Activated T-cell treated with anti-CD3 and anti-CD28 coated beads, Interleukin-2, amount 50 U/mL, for 48 hours (primary cell): Measurements from ENCODE around the gene TROAP.
"Not testable (repeated sequence)": the region's sequence is repeated elsewhere in the genome, so short reads cannot be mapped to it uniquely, and the experiment has no call there.

ENCODE experiments used
- DNase-seq, 2 experiments: peaks; one replicate each; pipeline ENCODE4 v3.0.0-alpha.2; 2020

Gene TROAP

GRCh38 chr12:49294804-49295081, 28.3 kb upstream of the TROAP start:
- DNase-seq = no peak

- DNase-seq = peak in 1 of 2 experiments; percentile 45
Observed at GRCh38 chr12:49295082-49295936, 27.7 kb upstream of the TROAP start, which contains the start of gene PRPH. Gene PRPH, plus strand, starts transcription at chr12:49295147. Its CDS starts 54 bp downstream, at chr12:49295201.

GRCh38 chr12:49296034-49296835, 26.8 kb upstream of the TROAP start:
- peak; percentile 78 to 82 for DNase-seq

DNA sequence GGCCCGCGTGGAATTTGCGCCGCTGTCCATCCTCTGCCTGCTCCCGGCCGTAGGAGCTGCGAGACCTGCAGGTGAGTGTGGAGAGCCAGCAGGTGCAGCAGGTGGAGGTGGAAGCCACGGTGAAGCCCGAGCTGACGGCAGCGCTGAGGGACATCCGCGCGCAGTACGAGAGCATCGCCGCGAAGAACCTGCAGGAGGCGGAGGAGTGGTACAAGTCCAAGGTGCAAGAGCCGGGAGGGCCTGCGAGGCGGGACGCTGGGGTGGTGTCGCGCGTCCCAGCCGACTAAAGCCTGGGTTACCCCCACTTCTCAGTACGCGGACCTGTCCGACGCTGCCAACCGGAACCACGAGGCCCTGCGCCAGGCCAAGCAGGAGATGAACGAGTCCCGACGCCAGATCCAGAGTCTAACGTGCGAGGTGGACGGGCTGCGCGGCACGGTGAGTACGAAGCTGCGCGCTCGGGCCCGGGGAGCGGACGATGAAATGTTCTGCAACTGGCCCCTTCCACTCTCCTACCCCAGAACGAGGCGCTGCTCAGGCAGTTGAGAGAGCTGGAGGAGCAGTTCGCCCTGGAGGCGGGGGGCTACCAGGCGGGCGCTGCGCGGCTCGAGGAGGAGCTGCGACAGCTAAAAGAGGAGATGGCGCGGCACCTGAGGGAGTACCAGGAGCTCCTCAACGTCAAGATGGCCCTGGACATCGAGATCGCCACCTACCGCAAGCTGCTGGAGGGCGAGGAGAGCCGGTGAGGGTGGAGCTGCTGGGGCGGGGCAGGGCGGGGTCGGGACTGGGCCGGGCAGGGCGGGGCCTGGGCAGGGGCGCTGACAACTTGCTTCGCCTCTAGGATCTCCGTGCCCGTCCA, 26.0 kb upstream of the TROAP start:
- peak; percentile 55 to 66 for DNase-seq

GRCh38 chr12:49297695-49298060, 25.4 kb upstream of the TROAP start:
- DNase-seq = no peak

GRCh38 chr12:49298160-49298559, 24.9 kb upstream of the TROAP start:
- peak in 1 of 2 experiments; percentile 26 for DNase-seq

- peak; percentile 59 to 64 for DNase-seq
Observed at GRCh38 chr12:49301760-49302159, 21.3 kb upstream of the TROAP start.

GRCh38 chr12:49304161-49304560, 18.9 kb upstream of the TROAP start:
- no peak for DNase-seq

GRCh38 chr12:49305762-49306510, 17.1 kb upstream of the TROAP start:
- DNase-seq = no peak

DNA sequence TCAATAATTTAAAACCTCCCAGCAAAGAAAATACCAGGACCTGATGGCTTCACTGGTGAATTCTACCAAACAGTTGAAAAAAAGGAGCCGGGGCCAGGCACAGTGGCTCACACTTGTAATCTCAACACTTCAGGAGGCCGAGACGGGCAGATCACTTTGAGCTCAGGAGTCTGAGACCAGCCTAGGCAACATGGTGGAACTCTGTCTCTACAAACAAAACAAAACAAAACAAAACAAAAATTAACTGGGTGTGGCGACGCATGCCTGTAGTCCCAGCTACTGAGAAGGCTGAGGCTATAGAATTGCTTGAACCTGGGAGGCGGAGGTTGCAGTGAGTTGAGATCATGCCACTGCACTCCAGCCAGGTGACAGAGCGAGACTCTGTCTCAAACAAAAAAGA, 13.7 kb upstream of the TROAP start:
- no peak for DNase-seq

DNA sequence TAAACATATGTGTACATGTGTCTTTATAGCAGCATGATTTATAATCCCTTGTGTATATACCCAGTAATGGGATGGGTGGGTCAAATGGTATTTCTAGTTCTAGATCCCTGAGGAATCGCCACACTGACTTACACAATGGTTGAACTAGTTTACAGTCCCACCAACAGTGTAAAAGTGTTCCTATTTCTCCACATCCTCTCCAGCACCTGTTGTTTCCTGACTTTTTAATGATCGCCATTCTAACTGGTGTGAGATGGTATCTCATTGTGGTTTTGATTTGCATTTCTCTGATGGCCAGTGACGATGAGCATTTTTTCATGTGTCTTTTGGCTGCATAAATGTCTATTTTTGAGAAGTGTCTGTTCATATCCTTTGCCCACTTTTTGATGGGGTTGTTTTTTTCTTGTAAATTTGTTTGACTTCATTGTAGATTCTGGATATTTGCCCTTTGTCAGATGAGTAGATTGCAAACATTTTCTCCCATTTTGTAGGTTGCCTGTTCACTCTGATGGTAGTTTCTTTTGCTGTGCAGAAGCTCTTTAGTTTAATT, 12.5 kb upstream of the TROAP start:
- not testable (repeated sequence) for DNase-seq

- DNase-seq = no peak
Observed at GRCh38 chr12:49314811-49315210, 8.2 kb upstream of the TROAP start.

GRCh38 chr12:49317118-49317517, 5.9 kb upstream of the TROAP start:
- DNase-seq = not testable (repeated sequence)

DNA sequence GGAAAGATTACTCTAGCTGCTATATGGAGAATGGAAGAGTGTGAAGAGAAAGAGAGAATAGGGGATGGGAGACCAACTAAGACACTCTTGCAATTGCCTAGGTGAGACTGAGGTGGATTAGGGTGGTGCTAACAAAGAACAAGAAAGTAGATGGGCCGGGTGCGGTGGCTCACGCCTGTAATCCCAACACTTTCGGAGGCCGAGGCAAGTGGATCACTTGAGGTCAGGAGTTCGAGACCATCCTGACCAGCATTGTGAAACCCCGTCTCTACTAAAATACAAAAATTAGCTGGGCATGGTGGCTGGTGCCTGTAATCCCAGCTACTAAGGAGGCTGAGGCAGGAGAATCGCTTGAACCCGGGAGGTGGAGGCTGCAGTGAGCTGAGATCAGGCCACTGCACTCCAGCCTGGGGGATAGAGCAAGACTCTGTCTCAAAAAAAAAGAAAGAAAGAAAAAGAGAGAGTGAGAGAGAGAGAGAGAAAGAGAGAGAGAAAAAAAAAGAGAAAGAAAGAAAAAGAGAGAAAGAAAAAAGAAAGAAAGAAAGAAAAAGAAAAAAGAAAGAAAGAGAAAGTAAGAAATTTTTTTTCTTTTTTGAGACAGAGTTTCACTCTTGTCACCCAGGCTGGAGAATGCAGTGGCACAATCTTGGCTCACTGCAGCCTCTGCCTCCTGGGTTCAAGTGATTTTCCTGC, 2.5 kb upstream of the TROAP start:
- not testable (repeated sequence) for DNase-seq

DNA sequence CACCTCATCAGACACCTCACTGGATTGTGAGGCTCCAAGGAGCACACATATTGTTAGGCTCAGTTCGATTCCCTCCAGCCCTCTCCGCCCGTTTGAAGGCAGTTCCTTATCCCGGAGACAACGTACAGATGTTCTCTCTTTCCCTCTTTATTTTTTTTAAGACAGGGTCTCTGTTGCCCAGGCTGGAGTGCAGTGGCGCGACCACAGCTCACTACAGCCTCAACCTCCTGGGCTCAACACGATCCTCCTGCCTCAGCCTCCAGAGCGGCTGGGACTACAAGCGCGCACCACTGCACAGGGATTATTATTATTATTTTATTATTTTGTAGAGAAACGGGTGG, 718 bp upstream of the TROAP start:
- DNase-seq = peak; percentile 60 to 65

- DNase-seq = no peak
Observed at GRCh38 chr12:49323524-49324097, 556 bp downstream of the TROAP start.

- no peak for DNase-seq
Observed at GRCh38 chr12:49325606-49326005, 2.6 kb downstream of the TROAP start.

GRCh38 chr12:49327368-49327767, 4.3 kb downstream of the TROAP start:
- DNase-seq = no peak

GRCh38 chr12:49327887-49328286, 4.8 kb downstream of the TROAP start:
- no peak for DNase-seq

DNA sequence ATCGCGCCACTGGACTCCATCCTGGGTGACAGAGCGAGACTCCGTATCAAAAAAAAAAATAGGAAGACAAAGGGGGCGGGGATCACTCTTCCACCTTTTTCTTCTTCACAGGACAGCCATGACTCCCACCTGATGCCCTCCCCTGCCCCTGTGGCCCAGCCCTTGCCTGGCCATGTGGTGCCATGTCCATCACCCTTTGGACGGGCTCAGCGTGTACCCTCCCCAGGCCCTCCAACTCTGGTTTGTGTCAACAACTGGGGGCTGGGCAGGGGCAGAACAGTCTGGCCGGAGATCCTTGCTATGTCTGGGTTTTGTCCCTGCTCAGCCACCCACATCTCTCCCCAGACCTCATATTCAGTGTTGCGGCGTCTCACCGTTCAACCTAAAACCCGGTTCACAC, 5.8 kb downstream of the TROAP start:
- DNase-seq = no peak

- no peak for DNase-seq
Observed at GRCh38 chr12:49330032-49330619, 7.1 kb downstream of the TROAP start.
